ENCODE measurements around the gene NUMB. TPM values are rescaled to one million over a fixed set of nuclear protein-coding genes. Genes with fewer than 3 reads are reported as not detected.
"Not testable (repeated sequence)": the region's sequence is repeated elsewhere in the genome, so short reads cannot be mapped to it uniquely, and the experiment has no call there.

The NUMB gene
- total RNA-seq, 2 experiments from 2014 or later, result 45.0 to 46.9 TPM

DNA sequence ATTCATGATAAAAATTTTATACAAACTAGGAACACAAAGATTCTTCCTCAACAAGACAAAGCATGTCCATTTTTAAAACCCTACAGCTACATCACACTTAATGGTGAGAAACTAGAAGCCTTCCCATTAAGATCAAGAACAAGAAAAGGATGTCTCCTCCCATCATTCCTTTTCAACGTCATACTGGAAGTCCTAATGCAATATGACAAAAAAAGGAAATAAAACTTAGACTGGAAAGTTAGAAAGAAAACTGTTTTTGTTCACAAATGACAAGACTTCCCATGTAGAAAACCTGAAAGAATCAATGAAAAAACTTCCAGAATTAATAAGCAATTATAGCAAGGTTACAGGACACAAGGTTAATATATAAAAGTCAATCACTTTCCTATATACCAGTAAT is 82.5 kb downstream of the NUMB start:
- Mint-ChIP-seq H3K4me3 (no peak overlapping the region), H3K27ac (no peak overlapping the region), H3K27me3 (no peaks in the 10 kb centered on the region), H3K4me1 (ENCODE audit: low read depth) (peaks cover 5% of the 10 kb centered on the region), H3K36me3 (no peaks in the 10 kb centered on the region), H3K9me3 (no peaks in the 10 kb centered on the region)
- ChIA-PET POLR2A (no interaction called here), CTCF (interaction anchor here (0.7 kb wide), 1 partner anchor 21 kb away, joined by 3 read pairs; no protein-coding TSS in a partner anchor)
- intact Hi-C loops (cut with micrococcal nuclease), result no loop called here
- DNase-seq, result no peak

DNA sequence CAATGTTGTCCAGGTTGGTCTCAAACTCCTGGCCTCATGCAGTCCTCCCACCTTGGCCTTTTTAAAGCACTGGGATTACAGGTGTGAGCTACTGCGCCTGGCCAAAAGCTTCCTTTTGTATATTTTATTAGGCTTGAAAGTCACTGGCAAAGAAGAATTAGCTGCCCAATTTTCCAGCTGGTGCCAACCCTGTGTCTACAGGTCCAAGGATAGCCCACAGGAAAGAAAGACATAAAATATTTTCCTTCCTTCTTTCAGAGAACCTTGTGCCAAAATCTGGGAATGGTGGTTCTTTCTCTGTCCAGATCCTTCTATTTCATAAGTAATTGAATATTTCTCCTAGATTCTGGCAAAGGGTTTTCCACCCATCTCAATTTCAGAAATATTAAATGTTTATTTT is 84.1 kb downstream of the NUMB start:
- intact Hi-C loops (cut with micrococcal nuclease), result no loop called here
- POLR2A ChIA-PET, result no interaction called here
- Mint-ChIP-seq H3K27ac (no peak overlapping the region), H3K4me3 (no peak overlapping the region), H3K4me1 (ENCODE audit: low read depth) (peaks cover 5% of the 10 kb centered on the region), H3K9me3 (no peaks in the 10 kb centered on the region), H3K36me3 (no peaks in the 10 kb centered on the region), H3K27me3 (no peaks in the 10 kb centered on the region)
- CTCF ChIA-PET, result interaction anchor here (1.0 kb wide), 1 partner anchor 79 kb away, joined by 6 read pairs; no protein-coding TSS in a partner anchor
- DNase-seq, result no peak

DNA sequence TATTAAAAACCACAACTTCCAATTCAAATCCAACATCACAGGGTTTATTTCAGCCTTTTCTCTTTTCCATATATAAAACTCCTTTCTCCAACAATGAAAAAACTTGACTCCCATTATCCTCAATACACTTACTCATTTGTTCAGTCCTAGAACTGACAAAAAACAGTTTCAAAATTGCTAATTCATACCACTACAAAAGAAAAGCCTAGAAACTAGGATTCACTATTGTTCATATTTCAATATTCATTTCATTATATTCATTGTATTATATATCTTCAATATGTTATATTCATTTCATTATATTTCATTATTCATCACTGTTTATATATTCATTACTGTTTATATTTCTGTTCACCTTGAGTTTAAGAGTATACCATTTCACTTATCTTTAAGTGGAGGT is 85.8 kb downstream of the NUMB start:
- Mint-ChIP-seq H3K27ac (no peak overlapping the region), H3K9me3 (no peaks in the 10 kb centered on the region), H3K36me3 (no peaks in the 10 kb centered on the region), H3K4me3 (no peak overlapping the region), H3K4me1 (ENCODE audit: low read depth) (peaks cover 5% of the 10 kb centered on the region), H3K27me3 (no peaks in the 10 kb centered on the region)
- POLR2A ChIA-PET, result no interaction called here
- CTCF ChIA-PET, result interaction anchor here (0.9 to 1.2 kb wide), 2 partner anchors 77 to 260 kb away, joined by 3 to 4 read pairs; no protein-coding TSS in a partner anchor
- no peak for DNase-seq
- intact Hi-C loops (cut with micrococcal nuclease), result no loop called here

DNA sequence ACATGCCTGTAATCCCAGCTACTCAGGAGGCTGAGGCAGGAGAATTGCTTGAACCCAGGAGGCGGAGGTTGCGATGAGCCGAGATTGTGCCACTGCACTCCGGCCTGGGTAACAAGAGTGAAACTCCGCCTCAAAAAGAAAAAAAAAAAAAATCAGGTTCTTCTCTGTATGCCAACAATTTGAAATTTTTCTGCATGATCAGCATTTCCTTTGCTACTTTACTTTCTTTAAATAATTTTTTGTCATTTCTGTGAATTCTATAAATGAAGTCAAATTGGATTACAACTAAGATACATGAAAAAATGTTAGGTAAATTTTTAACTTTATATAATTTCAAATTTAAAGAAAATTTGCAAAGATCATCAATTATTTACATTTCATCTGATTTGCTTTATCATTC is 87.8 kb downstream of the NUMB start:
- Mint-ChIP-seq H3K36me3 (no peaks in the 10 kb centered on the region), H3K27me3 (no peaks in the 10 kb centered on the region), H3K4me3 (no peak overlapping the region), H3K4me1 (ENCODE audit: low read depth) (peaks cover 5% of the 10 kb centered on the region), H3K27ac (no peak overlapping the region), H3K9me3 (no peaks in the 10 kb centered on the region)
- intact Hi-C loops (cut with micrococcal nuclease), result no loop called here
- DNase-seq, result no peak
- ChIA-PET CTCF (interaction anchor here (1.6 kb wide), 1 partner anchor 76 kb away, joined by 4 read pairs; no protein-coding TSS in a partner anchor), POLR2A (no interaction called here)

DNA sequence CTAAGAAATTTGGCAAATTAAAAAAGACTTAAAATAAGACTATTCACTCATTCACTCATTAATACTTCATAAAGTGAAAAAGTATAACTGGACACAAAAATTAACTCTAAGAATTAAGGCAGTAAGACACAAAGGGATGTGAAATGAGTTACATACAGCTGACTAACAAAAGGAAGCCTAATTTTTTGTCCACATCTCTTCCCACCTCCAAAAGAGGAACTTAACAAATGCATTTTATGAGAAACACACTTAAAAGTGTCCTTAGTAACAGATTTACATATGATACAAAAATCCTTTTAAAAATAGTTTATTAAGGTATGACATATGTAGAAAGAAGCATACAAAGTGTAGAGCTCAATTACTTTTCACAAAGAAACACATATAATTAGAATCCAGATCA is 88.9 kb downstream of the NUMB start:
- no peak for DNase-seq
- Mint-ChIP-seq H3K4me1 (ENCODE audit: low read depth) (peaks cover 5% of the 10 kb centered on the region), H3K36me3 (no peaks in the 10 kb centered on the region), H3K4me3 (no peak overlapping the region), H3K9me3 (no peaks in the 10 kb centered on the region), H3K27me3 (no peaks in the 10 kb centered on the region), H3K27ac (no peak overlapping the region)
- intact Hi-C loops (cut with micrococcal nuclease), result no loop called here
- POLR2A ChIA-PET, result no interaction called here
- CTCF ChIA-PET, result no interaction called here

DNA sequence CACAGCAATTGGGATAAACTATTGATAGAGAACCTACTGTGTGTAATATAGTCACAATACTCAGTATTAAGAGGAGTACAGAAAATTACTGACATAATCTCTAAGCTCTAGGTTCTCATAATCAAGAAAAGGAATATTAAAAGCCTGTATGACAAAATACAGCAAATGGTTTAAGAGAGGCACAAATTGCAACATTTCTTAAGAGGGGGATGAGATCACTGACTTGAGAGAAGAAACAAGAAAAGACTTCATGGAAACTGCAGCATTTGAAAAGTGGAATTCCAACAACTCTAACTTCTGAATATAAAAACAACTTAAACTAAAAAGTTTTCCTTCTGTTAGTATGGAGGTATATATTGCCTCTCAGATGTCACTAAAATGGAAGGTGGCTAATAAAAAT is 89.7 kb downstream of the NUMB start:
- intact Hi-C loops (cut with micrococcal nuclease), result no loop called here
- Mint-ChIP-seq H3K27me3 (no peaks in the 10 kb centered on the region), H3K27ac (no peak overlapping the region), H3K4me1 (ENCODE audit: low read depth) (peaks cover 5% of the 10 kb centered on the region), H3K9me3 (no peaks in the 10 kb centered on the region), H3K36me3 (peaks cover 2% of the 10 kb centered on the region), H3K4me3 (no peak overlapping the region)
- ChIA-PET POLR2A (no interaction called here), CTCF (no interaction called here)
- DNase-seq, result no peak

DNA sequence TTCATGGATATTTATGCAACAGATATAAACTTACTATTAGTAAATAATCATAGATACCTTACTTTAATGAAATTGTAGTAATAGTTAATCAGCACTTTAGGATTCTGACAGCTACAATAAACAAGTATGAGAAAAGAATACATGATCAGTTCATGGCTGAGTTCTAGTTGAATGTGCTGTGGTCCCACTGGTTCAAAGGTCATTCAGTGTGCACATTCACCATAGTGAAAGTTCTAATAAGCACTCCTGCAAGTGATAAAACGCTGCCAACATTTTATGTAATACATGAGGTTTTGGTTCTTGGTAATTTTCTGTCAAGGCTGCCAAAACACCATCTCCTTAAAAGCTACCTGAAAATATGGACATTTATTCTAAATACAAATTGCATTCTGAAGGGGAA is 92.6 kb downstream of the NUMB start:
- H3K4me1 Mint-ChIP-seq (ENCODE audit: low read depth), result no peaks in the 10 kb centered on the region
- no peak overlapping the region for H3K27ac Mint-ChIP-seq
- DNase-seq, result no peak
- no peaks in the 10 kb centered on the region for H3K27me3 Mint-ChIP-seq
- POLR2A ChIA-PET, result no interaction called here
- no peaks in the 10 kb centered on the region for H3K9me3 Mint-ChIP-seq
- intact Hi-C loops (cut with micrococcal nuclease), result no loop called here
- CTCF ChIA-PET, result no interaction called here
- peaks cover 6% of the 10 kb centered on the region for H3K36me3 Mint-ChIP-seq
- no peak overlapping the region for H3K4me3 Mint-ChIP-seq

DNA sequence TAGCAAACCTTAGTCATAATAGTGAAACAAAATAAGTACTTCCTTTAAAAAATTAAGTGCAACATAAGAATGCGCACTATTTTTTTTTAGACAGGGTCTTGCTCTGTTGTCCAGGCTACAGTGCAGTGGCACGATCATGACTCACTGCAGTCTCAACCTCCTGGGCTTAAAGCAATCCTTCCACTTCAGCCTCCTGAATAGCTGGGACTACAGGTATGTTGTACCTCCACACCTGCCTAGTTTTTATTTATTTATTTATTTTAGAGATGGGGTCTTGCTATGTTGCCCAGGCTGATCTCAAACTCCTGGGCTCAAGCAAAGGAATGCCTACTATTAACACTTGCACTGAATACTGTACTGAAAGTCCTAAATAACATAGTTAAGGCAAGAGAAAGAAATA is 93.8 kb downstream of the NUMB start:
- no peak for DNase-seq
- ChIA-PET POLR2A (no interaction called here), CTCF (no interaction called here)
- H3K4me1 Mint-ChIP-seq (ENCODE audit: low read depth), result no peaks in the 10 kb centered on the region
- H3K27ac Mint-ChIP-seq, result no peak overlapping the region
- H3K36me3 Mint-ChIP-seq, result peaks cover 6% of the 10 kb centered on the region
- H3K27me3 Mint-ChIP-seq, result no peaks in the 10 kb centered on the region
- intact Hi-C loops (cut with micrococcal nuclease), result no loop called here
- no peak overlapping the region for H3K4me3 Mint-ChIP-seq
- no peaks in the 10 kb centered on the region for H3K9me3 Mint-ChIP-seq

DNA sequence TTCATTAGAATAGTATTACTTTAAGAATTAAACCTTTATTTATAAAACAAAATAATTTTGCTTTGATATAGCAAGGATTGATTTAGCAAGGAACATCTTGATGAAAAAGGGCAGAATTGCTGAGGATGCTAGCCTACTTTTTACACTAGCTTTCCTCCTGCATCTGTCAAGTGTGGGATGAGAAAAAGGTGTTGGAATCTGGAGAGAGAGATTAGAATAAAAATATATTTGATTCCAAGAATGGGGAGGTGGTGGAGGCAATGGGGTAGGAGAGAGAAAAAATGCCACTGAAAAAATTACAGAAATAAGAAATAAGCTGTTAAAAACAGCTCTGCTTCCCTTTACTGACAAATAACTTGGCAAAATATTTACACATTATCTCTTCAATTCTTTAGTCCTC is 98.9 kb downstream of the NUMB start:
- CTCF ChIA-PET, result no interaction called here
- intact Hi-C loops (cut with micrococcal nuclease), result no loop called here
- no peaks in the 10 kb centered on the region for H3K9me3 Mint-ChIP-seq
- no peak overlapping the region for H3K4me3 Mint-ChIP-seq
- no peaks in the 10 kb centered on the region for H3K27me3 Mint-ChIP-seq
- H3K27ac Mint-ChIP-seq, result no peak overlapping the region
- H3K4me1 Mint-ChIP-seq (ENCODE audit: low read depth), result no peaks in the 10 kb centered on the region
- POLR2A ChIA-PET, result no interaction called here
- peaks cover 8% of the 10 kb centered on the region for H3K36me3 Mint-ChIP-seq
- no peak for DNase-seq

DNA sequence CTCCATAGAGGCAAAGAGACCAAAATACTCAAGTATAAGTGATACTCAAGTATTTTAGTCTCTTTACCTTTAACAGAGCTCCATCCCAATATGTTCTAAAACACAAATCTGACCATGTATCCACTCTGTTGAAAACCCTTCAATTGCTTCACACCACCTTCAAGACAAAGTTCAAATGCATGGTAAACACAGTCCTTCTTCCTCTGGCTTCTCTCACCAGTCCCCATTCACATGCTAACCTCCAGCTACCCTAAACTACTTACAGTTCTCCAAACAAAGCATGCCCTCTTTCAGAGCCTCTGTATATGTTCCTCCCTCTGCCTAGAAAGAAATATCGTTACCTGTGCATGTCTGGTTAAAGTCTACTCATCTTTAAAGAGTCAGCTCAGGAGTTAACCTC is 100.2 kb downstream of the NUMB start:
- H3K27me3 Mint-ChIP-seq, result no peaks in the 10 kb centered on the region
- H3K9me3 Mint-ChIP-seq, result no peaks in the 10 kb centered on the region
- peaks cover 4% of the 10 kb centered on the region for H3K36me3 Mint-ChIP-seq
- ChIA-PET POLR2A (no interaction called here), CTCF (no interaction called here)
- no peak overlapping the region for H3K4me3 Mint-ChIP-seq
- no peaks in the 10 kb centered on the region for H3K4me1 Mint-ChIP-seq (ENCODE audit: low read depth)
- intact Hi-C loops (cut with micrococcal nuclease), result no loop called here
- H3K27ac Mint-ChIP-seq, result no peak overlapping the region
- DNase-seq, result no peak

DNA sequence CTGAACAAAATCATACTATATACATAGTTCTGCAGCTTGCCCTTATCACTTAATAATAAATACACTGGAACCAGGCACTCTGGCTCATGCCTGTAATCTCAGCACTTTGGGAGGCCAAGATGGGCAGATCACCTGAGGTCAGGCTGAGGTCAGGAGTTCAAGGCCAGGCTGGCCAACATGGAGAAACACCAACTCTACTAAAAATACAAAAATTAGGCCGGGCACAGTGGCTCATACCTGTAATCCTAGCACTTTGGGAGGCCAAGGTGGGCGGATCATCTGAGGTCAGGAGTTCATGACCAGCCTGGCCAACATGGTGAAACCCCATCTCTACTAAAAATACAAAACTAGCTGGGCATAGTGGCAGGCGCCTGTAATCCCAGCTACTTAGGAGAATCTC is 109.3 kb downstream of the NUMB start:
- CTCF ChIA-PET; intact Hi-C loops (cut with micrococcal nuclease): not testable (repeated sequence)

DNA sequence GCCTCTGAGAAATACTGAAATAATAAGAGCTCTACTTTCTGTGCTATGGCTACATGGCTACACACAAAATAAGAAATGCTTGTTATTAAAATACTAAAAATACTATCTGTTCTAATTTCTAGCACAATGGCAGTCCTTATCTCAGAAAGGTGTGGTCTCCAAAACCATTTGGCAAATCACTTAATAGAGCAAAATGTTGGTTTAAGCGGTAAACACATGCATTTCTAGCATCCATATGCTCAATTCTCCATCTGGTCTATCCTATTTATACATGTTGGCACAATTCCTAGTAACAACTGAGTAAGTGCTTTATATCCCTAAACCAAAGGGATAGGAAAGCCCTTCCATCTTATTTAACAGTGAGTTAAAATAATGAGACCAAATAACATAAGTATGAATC is 114.0 kb downstream of the NUMB start:
- intact Hi-C loops (cut with micrococcal nuclease), result no loop called here
- Mint-ChIP-seq H3K27me3 (no peaks in the 10 kb centered on the region), H3K4me1 (ENCODE audit: low read depth) (peaks cover 1% of the 10 kb centered on the region), H3K36me3 (no peaks in the 10 kb centered on the region), H3K27ac (no peak overlapping the region), H3K9me3 (no peaks in the 10 kb centered on the region), H3K4me3 (no peak overlapping the region)
- DNase-seq, result no peak
- ChIA-PET POLR2A (no interaction called here), CTCF (no interaction called here)

More for the DNA sequence above, 109.3 kb downstream of the NUMB start:
- H3K27me3 Mint-ChIP-seq; H3K36me3 Mint-ChIP-seq; H3K9me3 Mint-ChIP-seq; H3K4me3 Mint-ChIP-seq; H3K27ac Mint-ChIP-seq; H3K4me1 Mint-ChIP-seq (ENCODE audit: low read depth); DNase-seq; POLR2A ChIA-PET: not testable (repeated sequence)

DNA sequence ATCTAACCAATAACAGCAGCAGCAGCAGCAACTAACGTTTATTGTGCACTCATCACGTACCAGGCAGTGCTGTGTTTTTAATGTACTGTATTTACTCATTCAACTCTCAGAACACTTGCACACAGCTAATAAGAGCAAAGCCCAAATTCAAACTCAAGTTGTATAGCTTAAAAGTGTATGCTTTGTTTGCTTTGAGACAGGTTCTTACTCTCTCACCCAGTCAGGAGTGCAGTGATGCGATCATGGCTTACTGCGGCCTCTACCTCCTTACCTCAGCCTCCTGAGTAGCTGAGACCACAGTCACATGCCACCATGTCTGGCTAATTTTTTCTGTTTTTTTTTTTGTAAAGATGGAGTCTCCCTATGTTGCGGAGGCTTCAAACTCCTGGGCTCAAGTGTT is 115.7 kb downstream of the NUMB start:
- Mint-ChIP-seq H3K36me3 (no peaks in the 10 kb centered on the region), H3K4me1 (ENCODE audit: low read depth) (peaks cover 6% of the 10 kb centered on the region), H3K27me3 (no peaks in the 10 kb centered on the region), H3K9me3 (no peaks in the 10 kb centered on the region), H3K4me3 (no peak overlapping the region), H3K27ac (no peak overlapping the region)
- POLR2A ChIA-PET, result no interaction called here
- CTCF ChIA-PET, result no interaction called here
- intact Hi-C loops (cut with micrococcal nuclease), result no loop called here
- no peak for DNase-seq
